Progenitor cell of endocrine pancreas (in vitro differentiated cells): Measurements from ENCODE around the gene TSR1. TPM values are rescaled to one million over a fixed set of nuclear protein-coding genes. Genes with fewer than 3 reads are reported as not detected.
"Not testable (repeated sequence)": the region's sequence is repeated elsewhere in the genome, so short reads cannot be mapped to it uniquely, and the experiment has no call there.

Experiments
- DNase-seq: peaks from one replicate; pipeline ENCODE4 v3.0.0; 2021; ENCODE audit warnings: low spot score; ENCODE audit not compliant: unreplicated experiment
- H3K27ac Mint-ChIP-seq: 2 replicates; pipeline ENCODE4 v1.8.0; 2021; ENCODE audit warnings: mild to moderate bottlenecking, moderate library complexity, mixed read lengths
- H3K27me3 Mint-ChIP-seq: 2 replicates; pipeline ENCODE4 v1.8.0; 2021; ENCODE audit warnings: mixed read lengths
- H3K36me3 Mint-ChIP-seq: 2 replicates; pipeline ENCODE4 v1.8.0; 2022; ENCODE audit warnings: mixed read lengths; ENCODE audit not compliant: insufficient read depth
- H3K4me1 Mint-ChIP-seq: 2 replicates; pipeline ENCODE4 v1.8.0; 2021; ENCODE audit warnings: low read depth, mixed read lengths
- H3K4me3 Mint-ChIP-seq: 2 replicates; pipeline ENCODE4 v1.8.0; 2021; ENCODE audit warnings: low read depth, mild to moderate bottlenecking, moderate library complexity, mixed read lengths
- H3K9me3 Mint-ChIP-seq: 2 replicates; pipeline ENCODE4 v1.8.0; 2021; ENCODE audit warnings: low read depth, mixed read lengths
- CTCF ChIP-seq: fragments of 200-600 bp; sonication (generic); IDR thresholded peaks from one replicate; pipeline ENCODE4 v1.5.0; 2021; ENCODE audit warnings: antibody characterized with exemption, mild to moderate bottlenecking; ENCODE audit not compliant: unreplicated experiment
- total RNA-seq: library from RNA; stranded (reverse); gene quantifications from 2 replicates; pipeline ENCODE4 v1.2.1, GENCODE V29; 2021

TSR1 gene
- total RNA-seq, 1 donor from 2014 or later = 33.5 TPM

GRCh38 chr17:2319051-2319450, 17.2 kb downstream of the TSR1 start:
- DNase-seq = no peak
- peaks cover 14% of the 10 kb centered on the region for H3K36me3 Mint-ChIP-seq
- H3K27ac Mint-ChIP-seq = no peak overlapping the region
- H3K4me3 Mint-ChIP-seq = no peak overlapping the region
- no peaks in the 10 kb centered on the region for H3K4me1 Mint-ChIP-seq
- TF ChIP-seq CTCF = no peak
- H3K27me3 Mint-ChIP-seq = no peaks in the 10 kb centered on the region
- H3K9me3 Mint-ChIP-seq = no peaks in the 10 kb centered on the region

GRCh38 chr17:2317796-2318195, 18.5 kb downstream of the TSR1 start:
- Mint-ChIP-seq H3K27me3 (no peaks in the 10 kb centered on the region), H3K4me3 (no peak overlapping the region), H3K9me3 (no peaks in the 10 kb centered on the region), H3K36me3 (peaks cover 10% of the 10 kb centered on the region), H3K4me1 (no peaks in the 10 kb centered on the region), H3K27ac (no peak overlapping the region)
- no peak for DNase-seq
- no peak for TF ChIP-seq CTCF

- H3K9me3 Mint-ChIP-seq, H3K27me3 Mint-ChIP-seq, H3K36me3 Mint-ChIP-seq, DNase-seq, H3K4me1 Mint-ChIP-seq, H3K4me3 Mint-ChIP-seq, H3K27ac Mint-ChIP-seq: not testable (repeated sequence)
Measured at GRCh38 chr17:2316916-2317205, 19.4 kb downstream of the TSR1 start.

GRCh38 chr17:2312736-2313135, 23.5 kb downstream of the TSR1 start:
- Mint-ChIP-seq H3K27me3 (no peaks in the 10 kb centered on the region), H3K4me1 (peaks cover 2% of the 10 kb centered on the region), H3K27ac (no peak overlapping the region), H3K36me3 (peaks cover under 1% of the 10 kb centered on the region), H3K9me3 (no peaks in the 10 kb centered on the region), H3K4me3 (no peak overlapping the region)
- DNase-seq = no peak
- no peak for TF ChIP-seq CTCF

- Mint-ChIP-seq H3K9me3 (no peaks in the 10 kb centered on the region), H3K4me1 (peaks cover 2% of the 10 kb centered on the region), H3K27ac (peak overlapping the region; percentile 15), H3K27me3 (no peaks in the 10 kb centered on the region), H3K4me3 (no peak overlapping the region), H3K36me3 (no peaks in the 10 kb centered on the region)
- DNase-seq = no peak
- no peak for TF ChIP-seq CTCF
Measured at GRCh38 chr17:2309338-2310154, 26.7 kb downstream of the TSR1 start.

GRCh38 chr17:2304931-2305330, 31.3 kb downstream of the TSR1 start:
- H3K9me3 Mint-ChIP-seq = no peaks in the 10 kb centered on the region
- no peak for DNase-seq
- peaks cover 6% of the 10 kb centered on the region for H3K36me3 Mint-ChIP-seq
- TF ChIP-seq CTCF = no peak
- H3K27ac Mint-ChIP-seq = peak overlapping the region; percentile 25
- H3K27me3 Mint-ChIP-seq = no peaks in the 10 kb centered on the region
- peaks cover 11% of the 10 kb centered on the region for H3K4me1 Mint-ChIP-seq
- H3K4me3 Mint-ChIP-seq = peak overlapping the region; percentile 61
